NCI-H2029 treated with DMSO at 0.1 percent for 48 hours (cell line): Measurements from ENCODE around the gene MANEAL.

Experiments
- DNase-seq: peaks from one replicate; lab custom pipeline; 2025; lab: John Stamatoyannopoulos, UW

Gene MANEAL

DNA sequence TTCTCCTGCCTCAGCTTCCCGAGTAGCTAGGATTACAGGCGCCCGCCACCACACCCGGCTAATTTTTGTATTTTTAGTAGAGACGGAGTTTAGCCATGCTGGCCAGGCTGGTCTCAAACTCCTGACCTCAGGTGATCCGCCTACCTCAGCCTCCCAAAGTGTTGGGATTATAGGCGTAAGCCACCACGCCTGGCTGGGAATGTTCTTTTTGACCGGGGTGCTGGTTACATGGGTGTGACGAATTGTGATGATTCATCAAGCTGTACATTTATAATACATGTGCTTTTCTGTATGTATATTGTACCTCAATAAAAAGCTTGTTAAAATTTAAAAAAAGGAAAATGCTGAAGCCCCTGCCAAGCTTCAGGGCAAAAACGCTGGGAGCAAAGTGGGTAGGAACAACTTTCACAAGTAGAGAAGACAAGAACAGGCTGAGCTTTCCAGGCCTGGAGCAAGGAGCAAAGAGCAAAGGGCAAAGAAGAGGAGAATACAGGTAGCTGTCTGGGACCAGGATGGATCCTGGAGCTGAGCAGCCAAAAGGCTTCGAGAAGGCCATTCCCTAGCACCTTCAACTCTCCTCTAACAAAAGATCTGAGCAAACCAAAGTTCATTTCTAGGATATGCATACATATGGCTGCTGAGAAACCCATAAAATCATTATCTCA lies 34.9 kb downstream of the MANEAL start:
- no peak for DNase-seq

DNA sequence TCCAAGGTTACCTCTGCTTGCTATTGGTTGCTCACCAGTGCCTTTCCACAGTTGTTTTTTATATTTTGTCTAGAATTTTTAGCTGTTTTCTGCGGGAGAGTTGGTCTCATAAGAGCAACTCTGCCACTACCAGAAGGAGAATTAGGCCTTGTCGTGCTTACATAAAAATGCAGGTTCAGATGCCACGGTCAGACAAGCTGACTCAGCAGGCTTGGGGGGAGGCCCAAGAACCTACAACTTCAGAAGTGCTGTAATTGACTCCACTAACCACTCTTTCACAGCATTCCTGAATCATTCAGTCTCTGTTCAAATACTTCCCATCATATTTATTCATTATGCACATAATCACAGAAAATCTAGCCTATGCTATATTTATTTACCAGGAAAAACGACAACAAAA lies 37.5 kb downstream of the MANEAL start:
- no peak for DNase-seq

DNA sequence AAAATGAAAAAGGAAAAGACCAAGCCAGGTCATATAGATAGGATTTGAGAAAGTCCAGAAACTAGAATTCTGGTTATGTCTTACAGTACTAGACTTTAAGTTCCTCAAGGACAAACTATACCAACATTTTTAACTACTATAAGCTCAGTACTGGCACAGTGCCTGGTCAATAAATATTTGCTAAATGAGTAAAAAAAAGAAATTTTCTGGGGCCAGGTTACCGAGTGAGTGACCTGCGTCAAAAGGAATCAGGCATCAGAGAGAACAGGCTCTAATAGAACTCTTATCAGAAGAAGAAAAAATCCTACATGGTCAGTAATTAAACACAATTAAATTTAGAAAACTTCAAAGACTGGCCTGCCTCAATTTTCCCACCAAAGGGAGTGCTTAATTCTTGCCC lies 38.2 kb downstream of the MANEAL start:
- DNase-seq: no peak

DNA sequence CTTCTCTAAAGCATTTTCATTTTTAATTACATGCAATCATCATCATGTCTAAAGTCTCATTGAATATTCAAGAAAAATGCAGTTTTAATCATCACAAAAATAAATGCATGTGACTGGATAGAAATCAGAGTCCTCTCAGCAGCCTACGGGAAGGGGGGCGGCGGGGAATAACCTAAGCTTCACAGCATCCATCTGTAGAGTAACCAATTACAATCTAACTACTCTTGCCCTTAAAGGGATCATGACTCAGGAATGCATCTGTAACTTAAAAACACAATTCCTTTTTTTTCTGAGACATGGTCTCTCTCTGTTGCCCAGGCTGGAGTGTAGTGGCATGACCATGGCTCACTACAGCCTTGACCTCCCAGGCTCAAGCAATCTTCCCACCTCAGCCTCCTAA lies 43.1 kb downstream of the MANEAL start:
- DNase-seq: no peak

DNA sequence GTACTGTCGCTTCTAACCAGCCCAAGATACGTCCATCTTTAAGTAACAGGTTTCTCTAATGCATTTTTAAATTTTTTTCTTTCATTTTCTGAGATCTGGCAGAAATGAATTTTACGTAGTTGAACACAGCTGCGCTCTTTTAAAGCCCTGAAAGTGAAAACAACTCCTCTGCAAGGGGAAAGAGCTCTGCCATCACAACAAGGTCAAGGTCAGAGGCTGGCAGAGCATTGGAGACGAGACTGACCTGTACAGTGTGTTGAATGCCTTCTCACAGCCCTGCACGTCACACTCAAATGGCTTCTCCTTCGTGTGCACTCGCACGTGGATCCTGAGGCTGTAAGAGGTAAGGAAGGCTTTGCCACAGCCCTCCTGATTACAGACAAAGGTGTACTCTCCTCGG lies 46.0 kb downstream of the MANEAL start:
- no peak for DNase-seq

DNA sequence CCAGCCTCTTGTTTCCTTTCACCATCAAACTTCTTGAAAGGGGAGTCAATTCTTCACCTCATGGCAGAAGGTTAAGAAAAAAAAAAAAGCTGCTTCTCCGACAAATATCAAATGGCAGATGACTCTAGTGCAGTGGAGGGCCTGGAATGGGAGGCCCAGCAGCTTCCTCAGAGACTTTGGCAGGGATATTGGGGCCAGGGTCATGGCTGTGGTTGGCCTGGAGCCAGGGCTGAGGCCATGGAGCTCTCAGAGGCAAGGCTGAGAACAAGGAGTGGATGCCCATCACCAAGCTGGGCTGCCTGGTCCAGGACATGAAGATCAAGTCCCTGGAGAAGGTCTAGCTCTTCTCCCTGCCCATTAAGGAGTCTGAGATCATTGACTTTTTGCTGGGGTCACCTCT lies 47.1 kb downstream of the MANEAL start:
- DNase-seq: no peak

DNA sequence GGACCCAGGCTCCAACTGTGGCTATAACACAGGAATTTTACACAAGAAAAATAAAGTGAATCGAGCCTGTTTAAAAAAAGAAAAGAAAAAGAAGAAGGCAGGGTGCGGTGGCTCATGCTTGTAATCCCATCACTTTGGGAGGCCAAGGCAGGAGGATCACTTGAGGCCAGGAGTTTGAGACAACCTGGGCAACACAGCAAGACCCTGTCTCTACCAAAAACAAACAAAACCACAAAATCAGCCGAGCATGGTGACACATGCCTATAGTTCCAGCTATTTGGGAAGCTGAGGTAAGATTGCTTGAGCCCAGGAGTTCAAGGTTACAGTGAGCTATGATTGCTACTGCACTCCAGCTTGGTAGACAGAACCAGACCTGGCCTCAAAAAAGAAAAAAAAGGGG lies 48.0 kb downstream of the MANEAL start:
- no peak for DNase-seq

DNA sequence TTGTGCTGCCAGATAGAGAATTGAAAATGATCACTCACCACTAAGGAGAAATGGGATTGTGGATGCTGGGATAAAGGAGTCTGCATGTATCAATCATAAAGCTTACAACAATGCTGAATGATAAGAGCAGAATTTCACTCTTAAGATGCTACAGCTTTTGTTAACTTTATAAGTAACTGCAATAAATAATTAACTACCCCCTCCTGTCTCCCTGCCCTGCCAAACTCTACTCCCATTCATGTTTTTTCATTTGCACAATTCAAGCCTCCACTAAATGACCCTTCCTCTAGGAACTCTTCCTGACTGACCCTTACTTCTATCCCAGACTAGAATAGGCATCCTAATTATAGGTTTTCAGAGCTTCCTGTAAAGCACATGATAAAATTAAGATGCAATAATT lies 50.9 kb downstream of the MANEAL start:
- no peak for DNase-seq

DNA sequence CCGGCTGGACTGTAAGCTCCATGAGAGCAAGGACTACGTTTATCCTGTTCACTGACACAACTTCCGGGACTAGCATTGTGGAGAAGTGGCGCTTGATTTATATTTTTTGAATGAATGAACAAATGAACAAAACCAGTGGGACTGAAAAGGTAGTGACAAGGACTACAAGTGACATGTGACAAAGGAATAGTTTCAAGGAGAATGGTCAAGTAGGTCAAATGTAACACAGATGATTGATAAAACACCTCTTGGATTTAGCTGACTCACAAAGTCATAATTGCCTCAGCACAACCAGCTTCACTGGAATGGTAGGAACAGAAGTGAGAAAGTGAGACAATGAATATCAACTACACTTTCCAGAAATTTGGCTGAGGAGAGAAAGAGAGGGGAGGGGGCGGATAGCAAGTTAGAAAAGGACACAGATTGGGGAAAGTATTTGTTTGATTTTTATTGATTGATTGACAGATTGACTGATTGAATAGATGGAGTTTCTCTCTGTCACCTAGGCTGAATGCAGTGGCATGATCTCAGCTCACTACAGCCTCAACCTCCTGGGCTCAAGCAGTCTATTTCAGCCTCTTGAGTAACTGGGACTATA lies 51.5 kb downstream of the MANEAL start:
- no peak for DNase-seq

DNA sequence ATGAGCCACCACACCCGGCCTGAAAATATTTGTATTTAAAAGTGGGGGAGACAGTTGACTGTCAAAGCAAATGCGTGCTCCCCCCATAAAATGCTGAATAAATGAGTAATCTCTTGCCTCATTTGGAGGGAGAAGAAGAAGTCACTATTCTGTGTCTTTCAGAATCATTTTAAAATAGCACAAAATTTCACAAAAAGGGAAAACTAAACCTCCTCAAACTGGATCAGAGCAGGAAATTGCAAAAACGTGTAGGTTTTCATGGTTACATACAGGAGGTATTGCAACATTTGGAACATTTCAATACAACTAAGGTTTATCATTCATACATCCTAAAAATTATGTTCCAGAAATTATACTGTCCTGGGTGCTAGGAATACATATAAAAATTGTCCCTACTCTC lies 52.1 kb downstream of the MANEAL start:
- DNase-seq: no peak

DNA sequence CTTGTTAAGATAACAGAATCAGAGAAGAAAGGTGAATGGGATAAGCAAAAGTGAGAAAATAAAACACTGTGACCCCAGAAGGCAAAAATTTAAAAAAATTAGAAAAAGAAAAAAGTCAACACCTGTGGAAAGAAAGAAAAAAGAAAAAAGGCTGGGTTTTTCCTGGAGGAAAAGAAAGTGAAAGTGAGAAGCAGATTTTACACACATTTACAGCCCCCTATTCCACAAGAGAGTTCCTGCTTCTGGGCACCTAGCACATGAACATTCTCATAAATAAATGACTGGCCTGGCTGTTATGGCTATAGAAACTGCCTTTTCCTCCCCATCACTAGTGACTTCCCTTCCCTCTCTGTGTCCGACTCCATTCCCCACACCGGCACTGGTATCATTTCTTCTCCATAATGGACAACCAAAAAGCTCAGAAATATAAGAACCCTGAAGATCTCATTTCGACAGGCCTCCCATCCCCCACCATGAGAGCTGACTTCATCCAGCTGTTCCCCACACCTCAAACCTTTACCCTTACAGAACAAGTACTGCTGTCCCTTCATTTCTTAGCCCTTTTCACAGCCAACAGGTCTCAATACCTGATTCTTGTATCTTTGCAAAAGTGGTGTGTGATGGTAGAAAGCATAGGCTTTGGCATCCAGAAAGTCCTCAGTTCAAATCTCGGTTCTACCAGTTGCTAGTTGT lies 53.1 kb downstream of the MANEAL start:
- DNase-seq: no peak

DNA sequence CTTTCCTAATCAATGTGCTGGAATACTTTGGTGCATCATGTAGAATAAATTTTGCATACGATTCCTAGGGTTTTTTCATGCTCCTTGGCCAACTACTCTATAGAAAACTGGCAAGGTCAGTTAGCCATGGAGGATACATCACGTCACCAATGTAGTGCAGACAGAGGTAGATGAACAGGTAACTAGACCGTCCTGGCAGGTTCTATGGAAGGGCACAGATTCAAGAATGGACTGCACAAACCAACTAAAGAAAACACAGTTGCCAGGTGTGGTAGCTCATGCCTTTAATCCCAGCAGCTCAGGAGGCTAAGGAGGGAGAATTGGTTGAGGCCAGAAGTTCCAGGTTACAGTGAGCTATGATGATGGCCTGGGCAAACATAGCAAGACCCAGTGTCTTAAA lies 55.8 kb downstream of the MANEAL start:
- no peak for DNase-seq

DNA sequence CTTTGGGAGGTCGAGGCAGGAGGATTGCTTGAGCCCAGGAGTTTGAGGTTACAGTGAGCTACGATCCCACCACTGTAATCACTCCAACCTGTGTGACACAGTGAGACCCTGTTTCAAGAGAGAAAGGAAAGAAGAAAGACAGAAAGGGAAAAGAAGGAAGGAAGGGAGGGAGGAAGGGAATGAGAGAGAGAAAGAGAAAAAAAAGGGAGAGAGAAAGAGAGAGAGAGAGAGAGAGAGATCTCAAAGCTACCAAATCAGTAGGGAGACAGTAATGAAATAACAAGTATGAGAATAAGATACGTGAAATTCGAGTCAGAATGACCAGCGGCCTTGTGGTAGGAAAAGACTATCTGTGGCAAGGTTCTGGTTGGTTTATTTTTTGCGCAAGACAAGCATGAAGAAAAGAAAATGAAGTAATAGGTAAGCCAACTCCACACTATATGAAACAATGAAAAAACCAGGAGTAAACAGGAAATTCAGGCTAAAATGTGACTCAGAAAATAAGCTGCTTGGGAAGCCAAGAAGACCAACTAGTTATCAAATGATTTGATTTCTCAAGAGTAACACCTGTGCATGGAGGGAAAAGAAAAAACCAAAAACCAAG lies 56.8 kb downstream of the MANEAL start:
- DNase-seq: no peak
